Activated CD4-positive, CD25-positive, alpha-beta regulatory T cell treated with anti-CD3 and anti-CD28 coated beads, Interleukin-2, amount 50 U/mL, for 16 hours (primary cell): ENCODE measurements around the gene SSR4.
A peak's percentile ranks its signal among the peaks of the same experiment; 100 is the strongest.
"Not testable (repeated sequence)": the region's sequence is repeated elsewhere in the genome, so short reads cannot be mapped to it uniquely, and the experiment has no call there.

ENCODE experiments used
- DNase-seq: peaks from one replicate; pipeline ENCODE4 v3.0.0-alpha.2; 2020; ENCODE audit warnings: low read depth, low spot score

The SSR4 gene

GRCh38 chrX:153794018-153794896, at the start of gene SSR4, which contains the start of gene IDH3G:
TSS of gene SSR4 (plus strand) at chrX:153794668. CDS start at chrX:153794688, 20 bp downstream.
TSS of gene IDH3G (minus strand) at chrX:153794375. CDS start at chrX:153794326, 49 bp downstream.
- peak; percentile 83 for DNase-seq

DNA sequence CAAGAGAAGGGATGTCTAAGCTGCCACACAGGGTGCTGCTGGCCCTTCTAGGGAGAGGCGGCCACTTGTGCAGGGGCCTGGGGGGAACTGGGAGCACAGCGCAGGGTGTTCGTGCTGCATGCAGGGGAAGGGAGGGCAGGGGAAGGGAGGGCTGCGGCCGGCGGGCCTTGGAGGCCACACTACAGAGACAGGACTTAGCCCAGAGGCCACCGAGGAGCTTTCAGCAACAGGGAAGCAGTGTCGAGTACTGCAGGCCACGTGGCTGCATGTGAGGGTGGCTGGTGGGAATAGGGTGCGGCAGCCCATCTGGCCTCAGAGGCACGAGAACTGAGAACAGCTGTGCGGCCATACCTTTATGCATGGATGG, 49.4 kb upstream of the SSR4 start:
- DNase-seq = not testable (repeated sequence)

GRCh38 chrX:153746359-153746758, 48.1 kb upstream of the SSR4 start:
- DNase-seq = no peak

DNA sequence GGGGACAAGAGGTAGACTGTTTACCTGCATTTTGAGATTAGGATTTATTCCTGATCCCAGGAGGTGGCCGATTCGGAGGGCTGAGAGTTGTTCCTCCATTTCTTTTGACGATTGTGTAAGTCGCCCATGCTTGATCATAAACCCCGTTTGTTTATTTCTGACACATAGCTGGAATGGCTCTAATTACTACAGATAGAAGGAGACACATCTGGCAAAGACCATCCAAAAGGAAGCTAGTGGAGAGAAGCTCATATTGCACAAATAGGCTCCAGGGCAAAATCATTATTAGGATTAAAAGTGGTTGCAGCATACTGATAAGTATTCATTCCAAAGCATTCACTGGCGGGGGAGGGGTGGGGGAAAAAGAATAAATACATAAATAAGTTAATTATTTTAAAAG, 47.5 kb upstream of the SSR4 start:
- DNase-seq = not testable (repeated sequence)

GRCh38 chrX:153749017-153749416, 45.5 kb upstream of the SSR4 start:
- not testable (repeated sequence) for DNase-seq

DNA sequence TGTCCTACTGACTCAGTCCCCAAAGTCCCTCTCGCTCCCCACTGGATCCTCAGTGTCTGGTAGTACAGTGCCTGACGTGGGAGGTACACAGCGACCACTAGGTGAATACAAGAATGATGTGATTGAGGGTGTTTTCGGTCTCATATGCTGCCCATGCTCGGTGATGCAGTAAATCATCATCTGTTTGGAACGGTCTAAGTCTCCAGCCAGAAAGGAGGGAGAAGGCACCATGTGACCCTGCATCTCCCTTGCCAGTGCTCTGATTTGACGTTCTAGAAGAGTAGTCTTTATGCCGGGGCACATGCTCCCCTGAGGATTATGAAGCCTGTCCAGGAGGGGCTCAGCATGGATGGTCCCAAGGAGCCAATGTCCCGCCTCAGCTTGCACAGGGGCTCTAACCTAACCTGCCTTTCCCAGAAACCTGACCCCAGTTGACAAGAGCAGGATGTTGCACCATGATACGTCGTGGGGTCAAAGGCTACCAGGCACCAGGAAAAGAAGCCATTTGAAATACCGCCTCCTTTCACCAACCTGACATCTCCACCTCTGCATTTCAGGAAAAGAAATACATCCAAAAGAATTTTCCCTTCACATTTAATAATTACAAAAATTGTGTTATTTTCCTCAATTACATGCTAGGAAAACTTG, 44.2 kb upstream of the SSR4 start:
- no peak for DNase-seq

DNA sequence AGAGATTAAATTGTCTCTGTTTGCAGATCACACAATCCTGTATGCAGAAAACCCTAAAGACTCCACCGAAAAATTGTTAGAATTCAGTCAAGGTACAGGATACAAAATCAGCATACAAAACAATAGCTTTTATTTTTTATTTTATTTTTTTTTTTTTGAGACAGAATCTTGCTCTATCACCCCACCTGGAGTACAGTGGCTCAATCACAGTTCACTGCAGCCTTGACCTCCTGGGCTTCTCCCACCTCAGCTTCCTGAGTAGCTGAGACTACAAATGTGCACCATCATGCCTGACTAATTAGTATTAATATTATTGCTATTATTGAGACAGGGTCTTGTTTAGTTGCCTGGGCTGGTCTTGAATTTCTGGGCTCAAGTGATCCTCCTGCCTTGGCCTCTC, 39.3 kb upstream of the SSR4 start:
- DNase-seq = no peak

DNA sequence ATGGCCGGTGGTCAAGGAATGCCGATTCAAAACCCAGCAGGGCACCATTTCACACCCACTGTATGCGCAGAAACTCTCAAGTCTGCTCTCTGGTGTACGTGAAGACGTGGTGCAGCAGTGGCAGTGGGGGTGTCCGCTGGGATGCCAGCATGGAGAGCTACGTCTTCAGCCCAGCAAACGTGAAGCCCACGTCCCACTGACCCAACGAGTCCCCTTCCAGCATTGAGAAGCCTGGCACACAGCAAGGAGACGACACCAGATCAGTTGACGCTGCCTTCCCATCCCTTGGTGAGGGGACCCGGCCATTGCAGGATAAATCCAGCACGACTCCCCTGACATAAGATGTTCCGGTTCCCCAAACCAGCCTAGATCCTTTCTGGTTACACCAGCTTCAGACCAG, 32.6 kb upstream of the SSR4 start:
- no peak for DNase-seq

- DNase-seq = no peak
Observed at GRCh38 chrX:153762626-153763173, 31.8 kb upstream of the SSR4 start.

DNA sequence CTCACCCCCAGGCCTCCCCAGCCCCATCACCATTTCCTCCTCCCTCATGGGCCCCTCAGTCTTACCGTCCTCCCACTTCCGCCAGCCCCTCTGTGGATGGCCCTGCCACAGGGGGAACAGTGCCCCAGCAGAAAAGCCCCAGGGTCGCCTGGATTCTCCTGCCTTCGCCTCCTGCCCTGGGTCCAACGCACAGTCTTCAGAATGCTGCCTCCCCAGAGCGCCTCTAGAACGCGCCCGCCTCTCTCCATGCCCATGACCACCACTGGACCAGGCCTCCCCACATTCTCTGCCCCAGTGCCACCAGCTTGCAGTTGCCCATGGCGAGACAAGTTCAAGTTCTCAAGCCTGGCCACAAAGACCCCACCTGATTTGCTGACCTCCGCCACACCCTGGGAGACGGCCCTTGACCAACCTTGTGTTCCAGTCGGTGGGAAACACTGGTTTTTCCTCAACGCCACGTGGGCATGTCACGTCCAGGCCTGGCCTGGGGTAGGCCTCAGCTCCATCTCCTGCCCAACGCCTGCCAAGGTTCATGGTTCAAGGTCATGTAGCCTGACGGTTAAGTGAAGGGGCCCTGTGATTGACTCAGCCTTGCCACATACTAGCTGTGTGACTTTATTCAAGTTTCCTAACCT, 31.1 kb upstream of the SSR4 start:
- no peak for DNase-seq

DNA sequence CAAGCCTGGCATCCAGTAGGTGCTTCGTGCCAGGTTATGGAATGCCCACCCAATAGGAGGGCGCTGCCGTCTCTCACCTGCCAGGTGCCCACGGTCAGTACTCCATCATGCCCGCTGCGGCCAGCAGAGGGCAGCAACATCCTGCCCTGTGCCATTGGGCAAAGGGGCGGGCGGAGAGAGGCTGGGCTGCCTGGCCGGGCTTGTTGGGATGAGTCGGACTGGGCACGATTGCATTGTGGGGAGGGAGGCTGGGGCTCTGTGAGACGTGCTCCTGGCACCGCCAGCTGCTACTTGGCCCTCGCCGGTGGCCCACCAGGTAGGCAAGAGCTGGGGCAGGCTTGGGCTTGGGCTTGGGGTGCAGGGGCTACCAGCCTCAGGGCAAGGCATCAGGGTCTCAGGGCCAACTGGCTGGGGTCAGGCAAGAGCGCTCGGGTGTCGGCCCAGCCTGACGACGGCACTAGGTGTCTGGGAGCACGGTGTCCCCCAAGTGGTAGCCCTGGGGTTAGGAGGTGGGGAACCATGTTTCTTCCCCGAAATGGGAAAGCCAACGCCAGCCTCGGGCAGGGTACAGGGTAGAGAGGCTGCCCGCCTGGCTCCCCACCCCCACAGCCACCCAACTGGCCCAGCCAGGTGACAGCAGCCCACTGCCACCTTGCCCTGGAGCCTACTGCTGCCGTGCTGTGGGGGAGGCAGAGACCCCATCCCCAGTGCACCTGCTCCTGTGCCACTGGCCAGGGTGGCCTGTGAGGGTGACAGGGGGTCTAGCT, 30.3 kb upstream of the SSR4 start, which contains the start of gene PLXNB3:
TSS of gene PLXNB3 (plus strand) at position 261 of the 767 bp plus-strand sequence. CDS start 1,287 bp downstream, outside the sequence.
- peak; percentile 38 for DNase-seq

DNA sequence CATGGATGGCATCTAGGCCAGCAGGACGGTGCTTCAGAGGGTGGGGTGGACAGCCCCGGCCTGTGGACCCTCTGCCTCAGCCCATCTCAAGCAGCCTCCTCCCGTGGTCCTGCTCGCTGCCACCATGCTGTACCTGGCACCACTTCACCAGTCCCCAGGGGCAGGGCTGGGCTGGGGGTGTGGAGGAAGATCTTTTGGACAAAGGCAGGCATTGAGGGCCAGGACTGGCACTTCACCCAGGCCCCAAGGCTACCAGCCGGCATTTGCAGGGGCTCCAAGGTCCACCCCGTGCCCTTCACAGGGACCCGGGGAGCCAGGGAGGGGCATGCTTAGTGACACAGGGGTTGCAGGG, 29.7 kb upstream of the SSR4 start:
- DNase-seq = no peak

GRCh38 chrX:153765138-153766079, 29.1 kb upstream of the SSR4 start:
- DNase-seq = no peak

DNA sequence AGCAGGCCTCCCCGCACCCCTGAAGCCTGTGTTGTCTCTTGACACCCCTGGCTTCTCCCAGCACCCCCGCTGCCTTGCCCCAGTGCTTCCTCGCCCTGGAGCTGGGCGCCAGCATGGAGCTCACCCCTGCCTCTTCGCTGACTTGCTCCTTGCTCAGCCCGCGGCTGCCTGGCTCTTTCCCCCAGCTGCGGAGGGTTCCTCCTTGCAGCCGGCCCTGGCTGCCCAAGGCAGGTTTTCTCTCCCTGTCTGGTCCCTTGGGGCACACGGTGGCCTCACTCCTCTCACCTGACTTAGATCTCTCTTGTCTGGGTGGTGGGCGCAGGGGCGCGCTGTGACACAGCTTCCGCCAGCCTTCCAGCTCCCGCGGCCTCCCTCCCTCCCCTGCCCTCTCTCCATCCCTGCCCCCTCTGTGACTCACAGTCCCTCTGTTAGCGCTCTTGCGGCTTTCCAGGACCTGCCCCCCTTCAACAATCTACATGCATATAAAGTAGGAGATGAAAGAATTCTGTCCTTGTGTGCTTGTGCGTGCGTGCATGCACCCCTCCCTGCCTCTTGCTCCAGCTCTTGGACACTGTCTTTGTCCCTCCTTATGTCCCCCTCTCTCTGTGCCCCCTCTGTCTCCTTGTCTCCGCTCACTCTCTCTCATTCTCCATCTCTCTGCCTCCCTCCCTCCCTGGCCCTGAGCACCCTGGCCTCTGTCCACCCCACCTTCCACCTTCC, 28.2 kb upstream of the SSR4 start:
- DNase-seq = no peak

- no peak for DNase-seq
Observed at GRCh38 chrX:153766871-153767673, 27.4 kb upstream of the SSR4 start.

DNA sequence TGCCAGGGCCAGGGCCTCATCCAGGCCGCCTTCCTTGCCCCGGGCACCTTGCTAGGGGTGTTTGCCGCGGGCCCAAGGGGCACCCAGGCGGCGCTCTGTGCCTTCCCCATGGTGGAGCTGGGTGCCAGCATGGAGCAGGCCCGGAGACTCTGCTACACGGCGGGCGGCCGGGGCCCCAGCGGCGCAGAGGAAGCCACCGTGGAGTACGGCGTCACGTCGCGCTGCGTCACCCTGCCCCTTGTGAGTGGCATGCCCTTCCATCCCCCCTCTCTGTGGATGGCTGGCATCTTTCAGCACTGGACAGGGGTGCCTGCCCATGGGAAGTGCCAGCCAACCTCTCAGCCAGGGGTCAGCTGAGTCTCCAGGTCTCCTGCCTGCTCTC, 26.8 kb upstream of the SSR4 start:
- DNase-seq = no peak

DNA sequence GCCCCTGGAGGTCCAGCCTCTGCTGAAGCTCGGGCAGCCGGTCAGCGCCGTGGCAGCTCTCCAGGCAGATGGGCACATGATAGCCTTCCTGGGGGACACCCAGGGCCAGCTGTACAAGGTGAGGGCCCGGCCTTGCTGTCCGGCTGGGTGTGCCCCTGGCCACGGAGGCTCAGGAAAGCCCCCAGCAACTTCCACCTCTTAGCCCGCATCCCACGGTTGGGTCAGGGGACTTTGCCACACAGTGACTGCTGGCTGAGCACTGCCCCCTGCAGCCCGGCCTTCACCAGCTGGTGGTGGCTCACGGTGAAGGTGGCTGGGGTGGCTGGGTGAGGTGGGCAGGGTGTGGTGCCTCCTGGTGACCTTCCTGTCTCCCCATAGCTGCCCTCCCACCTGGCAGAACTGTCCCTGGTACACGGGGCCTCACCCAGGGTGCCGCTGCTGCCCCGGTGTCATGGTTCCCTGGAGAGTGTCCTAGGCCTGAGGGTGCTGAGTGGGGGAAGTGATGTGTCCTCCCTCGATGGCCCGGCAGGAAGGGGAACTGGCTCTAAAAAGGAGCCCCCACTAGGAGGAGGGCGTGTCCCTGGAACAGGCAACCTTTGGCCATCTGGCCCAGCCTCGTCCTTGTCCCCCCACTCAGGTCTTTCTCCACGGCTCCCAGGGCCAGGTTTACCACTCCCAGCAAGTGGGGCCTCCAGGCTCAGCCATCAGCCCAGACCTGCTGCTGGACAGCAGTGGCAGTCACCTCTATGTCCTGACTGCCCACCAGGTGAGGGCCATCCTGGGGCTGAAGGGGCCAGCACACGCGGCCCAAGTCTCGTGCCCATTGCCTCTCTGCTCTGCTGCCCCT, 25.9 kb upstream of the SSR4 start:
- DNase-seq = no peak
